ENCODE measurements around the gene ROR1.

Gene ROR1

GRCh38 chr1:63742526-63742925, 31.3 kb upstream of the ROR1 start:
- no peak overlapping the region for H3K9ac ChIP-seq (ENCODE audit: low read depth in 1 of 2, low read length in 2 of 2)
- H3K4me3 ChIP-seq (ENCODE audit: low read depth in 1 of 2, low read length in 2 of 2) = no peak overlapping the region
- no peaks in the 10 kb centered on the region for H3K27me3 ChIP-seq (ENCODE audit: control insufficient read depth in 1 of 2, insufficient read depth in 2 of 2, low read length in 2 of 2)
- no peaks in the 10 kb centered on the region for H3K9me3 ChIP-seq (ENCODE audit: control insufficient read depth in 1 of 2, low read length in 2 of 2)
- no peaks in the 10 kb centered on the region for H3K36me3 ChIP-seq (ENCODE audit: control insufficient read depth in 1 of 2, insufficient read depth in 2 of 2, low read length in 2 of 2)
- H3K27ac ChIP-seq (ENCODE audit: low read depth, low read length) = no peak overlapping the region
- no peaks in the 10 kb centered on the region for H3K4me1 ChIP-seq (ENCODE audit: control insufficient read depth in 1 of 2, insufficient read depth in 2 of 2, low read length in 2 of 2)

DNA sequence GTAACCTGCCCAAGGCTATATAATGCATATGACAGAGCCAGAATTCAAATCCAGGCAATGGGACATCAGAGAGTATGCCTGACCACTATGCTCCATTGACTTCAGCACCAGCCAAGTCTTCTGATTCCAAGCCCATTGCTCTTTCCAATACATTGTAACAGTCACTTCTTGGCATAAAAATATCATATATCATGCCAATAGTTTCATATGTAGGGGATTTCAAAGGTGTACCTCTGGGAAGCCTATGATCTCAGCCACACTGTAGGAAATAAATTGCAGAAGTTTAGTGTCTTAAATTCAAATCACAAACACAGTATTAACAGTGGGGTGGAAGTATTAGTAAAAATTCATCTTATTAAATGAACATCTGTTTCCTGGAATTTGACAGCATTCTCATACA, 30.0 kb upstream of the ROR1 start:
- Histone ChIP-seq H3K4me3 (ENCODE audit: low read depth in 1 of 2, low read length in 2 of 2) (no peak overlapping the region), H3K36me3 (ENCODE audit: control insufficient read depth in 1 of 2, insufficient read depth in 2 of 2, low read length in 2 of 2) (no peaks in the 10 kb centered on the region), H3K4me1 (ENCODE audit: control insufficient read depth in 1 of 2, insufficient read depth in 2 of 2, low read length in 2 of 2) (no peaks in the 10 kb centered on the region), H3K27ac (ENCODE audit: low read depth, low read length) (no peak overlapping the region), H3K9me3 (ENCODE audit: control insufficient read depth in 1 of 2, low read length in 2 of 2) (no peaks in the 10 kb centered on the region), H3K27me3 (ENCODE audit: control insufficient read depth in 1 of 2, insufficient read depth in 2 of 2, low read length in 2 of 2) (no peaks in the 10 kb centered on the region), H3K9ac (ENCODE audit: low read depth in 1 of 2, low read length in 2 of 2) (no peak overlapping the region)

DNA sequence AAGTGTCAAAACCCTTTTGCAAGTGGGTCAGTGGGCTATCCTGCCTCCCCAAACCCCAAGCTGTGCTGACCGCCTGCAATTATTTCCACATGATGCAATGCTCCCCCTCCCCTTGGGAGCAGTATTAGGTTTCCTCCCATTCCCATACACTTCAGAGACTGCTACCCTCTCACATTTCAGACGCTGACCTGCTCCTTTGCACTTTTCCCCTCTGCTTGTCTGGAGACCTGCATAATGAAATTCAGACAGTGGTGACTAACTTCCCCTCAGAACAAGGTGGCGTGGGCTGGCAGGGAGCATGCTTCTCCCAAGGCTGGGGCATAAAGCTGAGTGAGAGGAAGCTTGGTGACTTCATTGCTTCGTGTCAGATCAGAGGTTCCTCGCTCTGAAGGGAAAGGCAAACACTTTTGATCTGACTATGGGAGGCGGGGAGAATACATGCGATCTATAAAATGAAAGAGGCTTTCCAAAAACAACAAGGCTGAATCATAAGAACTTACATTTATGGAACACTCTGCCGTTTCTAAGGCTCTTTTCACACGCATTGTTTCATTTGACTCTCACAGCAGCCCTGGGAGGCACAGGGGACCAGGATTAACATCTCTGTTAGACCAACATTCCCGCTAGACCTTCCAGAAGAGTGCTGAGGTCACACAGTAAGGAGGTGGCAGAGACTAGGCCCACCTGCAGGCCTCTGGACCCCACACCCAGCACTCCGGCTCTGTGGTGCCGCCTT, 27.5 kb upstream of the ROR1 start:
- no peaks in the 10 kb centered on the region for H3K4me1 ChIP-seq (ENCODE audit: control insufficient read depth in 1 of 2, insufficient read depth in 2 of 2, low read length in 2 of 2)
- H3K27ac ChIP-seq (ENCODE audit: low read depth, low read length) = no peak overlapping the region
- H3K27me3 ChIP-seq (ENCODE audit: control insufficient read depth in 1 of 2, insufficient read depth in 2 of 2, low read length in 2 of 2) = no peaks in the 10 kb centered on the region
- no peaks in the 10 kb centered on the region for H3K36me3 ChIP-seq (ENCODE audit: control insufficient read depth in 1 of 2, insufficient read depth in 2 of 2, low read length in 2 of 2)
- no peak overlapping the region for H3K9ac ChIP-seq (ENCODE audit: low read depth in 1 of 2, low read length in 2 of 2)
- H3K9me3 ChIP-seq (ENCODE audit: control insufficient read depth in 1 of 2, low read length in 2 of 2) = no peaks in the 10 kb centered on the region
- no peak overlapping the region for H3K4me3 ChIP-seq (ENCODE audit: low read depth in 1 of 2, low read length in 2 of 2)

DNA sequence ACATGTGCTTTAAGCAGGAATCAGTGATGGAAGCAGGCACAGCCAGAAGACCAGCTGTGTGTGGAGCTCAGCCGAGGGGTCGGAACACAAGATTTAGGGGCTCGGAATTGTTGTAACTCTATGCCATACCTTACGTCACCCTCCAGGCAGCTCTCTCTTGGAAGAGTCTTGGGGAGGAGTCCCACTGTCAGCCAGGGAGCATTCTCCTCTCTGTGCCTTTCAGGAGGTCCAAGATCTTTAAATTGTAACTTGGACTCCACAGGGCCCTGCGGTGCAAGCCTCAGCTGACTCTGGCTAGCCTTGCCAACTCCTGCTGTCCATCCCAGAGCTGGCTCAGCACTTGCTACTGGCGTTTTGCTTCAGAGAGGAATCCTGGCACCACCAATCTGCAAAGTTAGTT, 26.4 kb upstream of the ROR1 start:
- Histone ChIP-seq H3K4me3 (ENCODE audit: low read depth in 1 of 2, low read length in 2 of 2) (no peak overlapping the region), H3K27ac (ENCODE audit: low read depth, low read length) (no peak overlapping the region), H3K9ac (ENCODE audit: low read depth in 1 of 2, low read length in 2 of 2) (no peak overlapping the region), H3K36me3 (ENCODE audit: control insufficient read depth in 1 of 2, insufficient read depth in 2 of 2, low read length in 2 of 2) (no peaks in the 10 kb centered on the region), H3K9me3 (ENCODE audit: control insufficient read depth in 1 of 2, low read length in 2 of 2) (no peaks in the 10 kb centered on the region), H3K27me3 (ENCODE audit: control insufficient read depth in 1 of 2, insufficient read depth in 2 of 2, low read length in 2 of 2) (no peaks in the 10 kb centered on the region), H3K4me1 (ENCODE audit: control insufficient read depth in 1 of 2, insufficient read depth in 2 of 2, low read length in 2 of 2) (no peaks in the 10 kb centered on the region)

DNA sequence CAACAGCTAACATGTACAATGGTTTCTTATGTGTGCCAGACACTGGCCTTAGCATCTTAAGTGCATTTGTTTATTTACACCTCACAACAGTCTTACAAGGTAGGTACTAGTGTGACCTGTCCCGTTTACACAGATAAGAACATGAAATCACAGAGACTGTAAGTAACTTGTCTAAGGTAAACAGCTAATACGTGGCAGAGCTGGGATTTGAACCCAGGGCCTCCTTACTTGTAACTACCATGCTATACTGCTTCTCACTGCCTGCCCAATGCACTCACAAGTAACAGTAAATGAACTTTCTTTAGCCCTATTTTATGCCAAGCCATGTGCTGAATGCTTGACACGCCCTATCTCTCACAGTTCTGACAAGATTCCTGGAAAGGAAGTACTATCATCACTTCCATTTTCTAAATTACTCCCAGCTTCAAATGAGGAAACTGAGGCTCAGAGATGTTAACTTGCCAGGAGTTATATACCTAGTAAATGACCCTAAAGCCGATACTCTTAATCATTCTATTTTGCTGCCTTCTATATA, 25.7 kb upstream of the ROR1 start:
- H3K4me3 ChIP-seq (ENCODE audit: low read depth in 1 of 2, low read length in 2 of 2) = no peak overlapping the region
- no peaks in the 10 kb centered on the region for H3K4me1 ChIP-seq (ENCODE audit: control insufficient read depth in 1 of 2, insufficient read depth in 2 of 2, low read length in 2 of 2)
- H3K27ac ChIP-seq (ENCODE audit: low read depth, low read length) = no peak overlapping the region
- H3K36me3 ChIP-seq (ENCODE audit: control insufficient read depth in 1 of 2, insufficient read depth in 2 of 2, low read length in 2 of 2) = no peaks in the 10 kb centered on the region
- H3K9ac ChIP-seq (ENCODE audit: low read depth in 1 of 2, low read length in 2 of 2) = no peak overlapping the region
- no peaks in the 10 kb centered on the region for H3K9me3 ChIP-seq (ENCODE audit: control insufficient read depth in 1 of 2, low read length in 2 of 2)
- no peaks in the 10 kb centered on the region for H3K27me3 ChIP-seq (ENCODE audit: control insufficient read depth in 1 of 2, insufficient read depth in 2 of 2, low read length in 2 of 2)

- Histone ChIP-seq H3K9me3 (ENCODE audit: control insufficient read depth in 1 of 2, low read length in 2 of 2) (no peaks in the 10 kb centered on the region), H3K27me3 (ENCODE audit: control insufficient read depth in 1 of 2, insufficient read depth in 2 of 2, low read length in 2 of 2) (no peaks in the 10 kb centered on the region)
Observed at GRCh38 chr1:63748641-63749040, 25.2 kb upstream of the ROR1 start.

DNA sequence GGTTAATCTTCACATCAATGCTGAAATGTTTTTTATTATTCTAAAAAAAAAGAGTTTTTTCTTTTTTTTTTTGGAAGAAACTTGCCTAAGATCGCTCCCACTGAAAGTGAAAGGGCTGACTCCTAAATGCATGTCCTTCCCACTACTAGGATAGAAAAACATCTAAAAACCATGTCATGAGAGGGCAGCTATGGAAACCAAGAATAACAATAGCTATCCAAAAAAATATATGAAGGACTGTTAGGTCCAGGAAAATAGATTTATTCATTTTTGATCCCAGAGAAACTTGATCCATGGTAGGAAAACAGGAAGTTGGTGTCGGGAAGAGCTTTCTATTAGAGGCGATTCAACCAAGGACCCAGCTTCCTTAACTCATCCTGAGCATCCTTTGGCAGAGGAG, 23.1 kb upstream of the ROR1 start:
- H3K27ac ChIP-seq (ENCODE audit: low read depth, low read length) = no peak overlapping the region
- no peak overlapping the region for H3K9ac ChIP-seq (ENCODE audit: low read depth in 1 of 2, low read length in 2 of 2)
- H3K4me3 ChIP-seq (ENCODE audit: low read depth in 1 of 2, low read length in 2 of 2) = no peak overlapping the region
- H3K4me1 ChIP-seq (ENCODE audit: control insufficient read depth in 1 of 2, insufficient read depth in 2 of 2, low read length in 2 of 2) = no peaks in the 10 kb centered on the region
- no peaks in the 10 kb centered on the region for H3K36me3 ChIP-seq (ENCODE audit: control insufficient read depth in 1 of 2, insufficient read depth in 2 of 2, low read length in 2 of 2)
- H3K27me3 ChIP-seq (ENCODE audit: control insufficient read depth in 1 of 2, insufficient read depth in 2 of 2, low read length in 2 of 2) = no peaks in the 10 kb centered on the region
- H3K9me3 ChIP-seq (ENCODE audit: control insufficient read depth in 1 of 2, low read length in 2 of 2) = no peaks in the 10 kb centered on the region

More at GRCh38 chr1:63748641-63749040, 25.2 kb upstream of the ROR1 start:
- no peaks in the 10 kb centered on the region for H3K36me3 ChIP-seq (ENCODE audit: control insufficient read depth in 1 of 2, insufficient read depth in 2 of 2, low read length in 2 of 2)
- H3K27ac ChIP-seq (ENCODE audit: low read depth, low read length) = no peak overlapping the region
- no peaks in the 10 kb centered on the region for H3K4me1 ChIP-seq (ENCODE audit: control insufficient read depth in 1 of 2, insufficient read depth in 2 of 2, low read length in 2 of 2)
- no peak overlapping the region for H3K4me3 ChIP-seq (ENCODE audit: low read depth in 1 of 2, low read length in 2 of 2)
- H3K9ac ChIP-seq (ENCODE audit: low read depth in 1 of 2, low read length in 2 of 2) = no peak overlapping the region

DNA sequence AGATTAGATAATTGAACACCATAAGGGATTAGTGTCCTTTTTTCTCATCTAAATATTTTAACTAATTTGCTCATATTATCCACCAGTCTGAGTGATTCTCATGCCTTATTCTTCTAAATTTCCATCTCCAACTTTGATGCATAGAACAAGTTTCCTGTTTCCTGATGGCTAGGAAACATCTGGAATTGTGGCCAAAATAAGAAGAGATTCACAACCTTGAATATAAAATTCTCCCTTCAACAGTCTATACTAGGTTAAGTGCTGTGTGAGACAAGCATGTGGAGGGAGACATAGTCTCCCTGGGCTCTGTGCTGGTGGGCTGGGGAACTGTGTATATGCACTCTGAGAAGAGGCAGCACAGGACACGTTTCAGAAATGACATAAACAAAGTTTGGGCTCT, 21.6 kb upstream of the ROR1 start:
- Histone ChIP-seq H3K9me3 (ENCODE audit: control insufficient read depth in 1 of 2, low read length in 2 of 2) (no peaks in the 10 kb centered on the region), H3K27ac (ENCODE audit: low read depth, low read length) (no peak overlapping the region), H3K4me1 (ENCODE audit: control insufficient read depth in 1 of 2, insufficient read depth in 2 of 2, low read length in 2 of 2) (no peaks in the 10 kb centered on the region), H3K36me3 (ENCODE audit: control insufficient read depth in 1 of 2, insufficient read depth in 2 of 2, low read length in 2 of 2) (no peaks in the 10 kb centered on the region), H3K27me3 (ENCODE audit: control insufficient read depth in 1 of 2, insufficient read depth in 2 of 2, low read length in 2 of 2) (no peaks in the 10 kb centered on the region), H3K4me3 (ENCODE audit: low read depth in 1 of 2, low read length in 2 of 2) (no peak overlapping the region), H3K9ac (ENCODE audit: low read depth in 1 of 2, low read length in 2 of 2) (no peak overlapping the region)

DNA sequence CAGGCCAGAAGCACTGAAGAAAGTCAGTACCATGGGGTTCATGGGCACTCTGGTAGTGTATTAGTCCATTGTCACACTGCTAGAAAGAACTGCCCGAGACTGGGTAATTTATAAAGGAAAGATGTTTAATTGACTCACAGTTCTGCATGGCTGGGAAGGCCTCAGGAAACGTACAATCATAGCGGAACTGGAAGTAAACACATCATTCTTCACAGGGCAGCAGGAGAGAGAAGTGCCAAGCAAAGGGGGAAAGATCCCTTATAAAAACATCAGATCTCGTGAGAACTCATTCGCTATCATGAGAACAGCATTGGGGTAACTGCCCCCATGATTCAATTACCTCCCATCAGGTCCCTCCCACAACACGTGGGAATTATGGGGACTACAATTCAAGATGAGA, 20.2 kb upstream of the ROR1 start:
- Histone ChIP-seq H3K4me1 (ENCODE audit: control insufficient read depth in 1 of 2, insufficient read depth in 2 of 2, low read length in 2 of 2) (peaks cover 0 to 4% of the 10 kb centered on the region in 2 donors), H3K9me3 (ENCODE audit: control insufficient read depth in 1 of 2, low read length in 2 of 2) (no peaks in the 10 kb centered on the region), H3K36me3 (ENCODE audit: control insufficient read depth in 1 of 2, insufficient read depth in 2 of 2, low read length in 2 of 2) (no peaks in the 10 kb centered on the region), H3K4me3 (ENCODE audit: low read depth in 1 of 2, low read length in 2 of 2) (no peak overlapping the region), H3K9ac (ENCODE audit: low read depth in 1 of 2, low read length in 2 of 2) (no peak overlapping the region), H3K27me3 (ENCODE audit: control insufficient read depth in 1 of 2, insufficient read depth in 2 of 2, low read length in 2 of 2) (no peaks in the 10 kb centered on the region), H3K27ac (ENCODE audit: low read depth, low read length) (no peak overlapping the region)

DNA sequence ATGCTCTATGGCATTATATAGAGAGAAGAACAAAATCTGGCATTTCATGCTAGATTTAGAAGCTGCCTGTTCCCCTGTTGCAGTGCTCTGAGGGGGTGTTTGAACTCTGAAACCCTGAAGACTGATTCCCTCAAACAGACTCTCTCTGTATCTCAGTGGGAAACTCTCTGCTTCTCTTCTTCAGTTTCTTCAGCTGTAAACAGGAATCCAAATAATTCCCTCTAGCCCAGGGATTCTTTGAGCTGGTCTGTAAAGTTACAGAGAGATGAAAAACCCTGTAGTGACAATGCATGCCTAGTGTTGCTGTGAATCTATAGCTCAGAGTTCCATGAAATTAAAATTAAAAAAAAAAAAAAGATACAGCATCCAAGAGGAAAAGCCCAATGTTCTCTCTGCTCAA, 17.0 kb upstream of the ROR1 start:
- H3K27ac ChIP-seq (ENCODE audit: low read depth, low read length) = no peak overlapping the region
- no peaks in the 10 kb centered on the region for H3K9me3 ChIP-seq (ENCODE audit: control insufficient read depth in 1 of 2, low read length in 2 of 2)
- no peak overlapping the region for H3K9ac ChIP-seq (ENCODE audit: low read depth in 1 of 2, low read length in 2 of 2)
- peaks cover 4 to 9% of the 10 kb centered on the region in 2 donors for H3K4me1 ChIP-seq (ENCODE audit: control insufficient read depth in 1 of 2, insufficient read depth in 2 of 2, low read length in 2 of 2)
- no peaks in the 10 kb centered on the region for H3K27me3 ChIP-seq (ENCODE audit: control insufficient read depth in 1 of 2, insufficient read depth in 2 of 2, low read length in 2 of 2)
- no peak overlapping the region for H3K4me3 ChIP-seq (ENCODE audit: low read depth in 1 of 2, low read length in 2 of 2)
- no peaks in the 10 kb centered on the region for H3K36me3 ChIP-seq (ENCODE audit: control insufficient read depth in 1 of 2, insufficient read depth in 2 of 2, low read length in 2 of 2)
